Superior temporal gyrus (tissue), 1 donor: ENCODE data around the gene BBS9.

ENCODE experiments used
- DNase-seq: peaks from one replicate; pipeline ENCODE4 v3.0.0-alpha.2; 2016; ENCODE audit errors: extremely low spot score

BBS9 gene

DNA sequence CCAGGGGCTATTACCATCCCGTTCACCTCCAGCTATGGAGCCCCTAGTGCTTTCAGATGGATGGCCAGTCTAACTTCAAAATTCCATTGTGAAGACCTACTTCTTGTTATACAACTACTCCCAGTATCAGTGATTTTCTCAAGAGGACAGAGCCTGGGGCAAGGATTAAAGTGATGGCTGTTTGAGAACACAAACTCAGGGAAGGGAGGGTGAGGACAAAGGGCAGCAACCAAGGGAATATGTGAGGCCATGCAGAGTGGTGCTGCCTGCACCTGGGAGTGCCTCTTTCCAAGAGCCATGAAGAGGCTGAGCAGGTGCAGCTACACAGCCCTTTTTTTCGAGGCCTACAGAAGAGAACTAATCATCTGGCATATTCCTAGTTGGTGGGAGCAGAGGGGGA, 472.5 kb downstream of the BBS9 start:
- DNase-seq: no peak

- no peak for DNase-seq
Observed at GRCh38 chr7:33604056-33604455, 474.7 kb downstream of the BBS9 start.

DNA sequence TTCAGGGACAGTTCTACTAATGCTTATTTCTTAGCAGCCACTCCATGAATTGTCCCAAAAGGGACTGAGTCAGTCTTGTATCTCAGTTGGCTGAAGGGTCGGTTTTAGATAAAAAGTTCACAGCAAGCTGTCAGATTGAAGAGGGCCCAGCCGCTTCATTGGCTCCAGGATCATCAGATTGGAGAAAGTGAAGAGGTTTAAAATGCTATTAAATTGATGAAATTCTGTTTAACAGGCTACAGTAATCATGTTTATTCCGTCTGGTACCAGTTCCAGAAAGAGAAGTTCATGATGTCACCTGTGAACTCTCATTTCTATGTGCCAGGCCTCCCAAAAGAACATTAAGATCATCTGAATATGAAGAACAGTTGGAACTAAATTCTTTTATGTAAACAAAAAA, 481.6 kb downstream of the BBS9 start:
- no peak for DNase-seq

GRCh38 chr7:33612442-33612841, 483.1 kb downstream of the BBS9 start:
- DNase-seq: no peak

DNA sequence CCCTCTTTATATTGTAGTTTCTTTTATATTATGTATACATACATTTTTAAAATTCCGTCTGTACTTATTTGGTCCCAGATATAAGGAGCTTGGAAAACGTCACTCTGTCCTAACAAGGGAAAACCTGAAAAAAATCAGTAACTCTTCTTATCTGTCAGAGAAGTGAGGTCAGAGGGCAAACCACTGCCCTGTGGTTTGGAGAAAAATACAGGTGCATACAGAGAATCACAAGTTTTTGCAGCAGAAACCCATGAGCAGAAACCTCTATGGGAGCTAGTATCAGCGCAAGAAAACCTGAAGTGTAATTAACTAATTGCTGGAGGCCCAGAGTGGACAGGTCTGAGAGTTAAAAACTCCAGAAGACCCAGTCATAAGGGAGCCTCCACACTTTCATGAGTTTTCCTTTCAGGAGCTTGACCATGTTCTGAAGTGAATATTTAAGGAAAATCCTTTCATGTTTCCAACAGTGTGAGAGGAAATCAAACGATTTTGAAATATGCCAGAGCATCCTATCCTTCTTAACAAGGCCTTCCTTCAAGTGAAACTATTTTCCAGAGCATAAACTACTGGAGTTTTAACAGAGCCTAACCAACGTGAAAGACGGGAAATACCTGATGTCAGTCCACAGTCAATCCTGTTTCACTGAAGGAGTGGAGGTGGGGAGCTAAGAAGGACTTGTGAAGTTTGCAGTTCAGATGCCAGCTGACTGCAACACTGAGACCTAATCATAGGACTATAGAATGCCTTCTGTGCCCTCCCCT, 485.2 kb downstream of the BBS9 start:
- no peak for DNase-seq

- DNase-seq: no peak
Observed at GRCh38 chr7:33616752-33617151, 487.4 kb downstream of the BBS9 start.

DNA sequence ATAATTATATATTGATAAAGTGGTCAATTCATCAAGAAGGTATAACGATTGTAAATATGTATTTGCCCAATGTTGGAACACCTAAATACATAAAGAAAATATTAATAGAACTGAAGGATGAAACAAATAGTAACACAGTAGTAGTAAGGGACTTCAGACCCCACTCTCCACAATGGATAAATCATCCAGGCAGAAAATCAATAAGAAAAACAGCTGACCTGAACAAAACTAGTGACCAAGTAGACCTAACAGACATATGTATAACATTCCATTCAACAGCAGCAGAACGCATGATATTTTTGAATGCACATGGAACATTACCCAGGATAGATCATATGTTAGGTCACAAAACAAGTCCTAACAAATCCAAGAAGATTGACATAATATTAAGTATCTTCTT, 489.9 kb downstream of the BBS9 start:
- DNase-seq: no peak

DNA sequence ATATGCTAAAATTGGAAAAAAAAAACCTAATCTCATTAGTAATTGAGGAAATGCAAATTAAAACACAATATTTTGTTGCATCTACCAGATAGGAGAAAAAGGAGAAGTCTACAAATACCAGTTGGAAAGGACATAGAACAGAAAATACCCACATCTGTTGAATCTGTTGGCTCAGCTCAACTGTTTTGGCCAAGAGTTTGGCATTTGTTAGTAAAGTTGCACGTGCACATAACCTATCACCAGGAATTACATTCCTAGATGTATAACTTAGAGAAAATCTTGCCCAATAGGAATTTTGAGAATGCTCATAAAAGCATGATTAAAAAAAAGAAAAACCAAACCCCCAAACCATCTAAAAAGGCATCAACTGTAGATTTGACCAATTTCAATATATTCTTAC, 493.9 kb downstream of the BBS9 start:
- no peak for DNase-seq

DNA sequence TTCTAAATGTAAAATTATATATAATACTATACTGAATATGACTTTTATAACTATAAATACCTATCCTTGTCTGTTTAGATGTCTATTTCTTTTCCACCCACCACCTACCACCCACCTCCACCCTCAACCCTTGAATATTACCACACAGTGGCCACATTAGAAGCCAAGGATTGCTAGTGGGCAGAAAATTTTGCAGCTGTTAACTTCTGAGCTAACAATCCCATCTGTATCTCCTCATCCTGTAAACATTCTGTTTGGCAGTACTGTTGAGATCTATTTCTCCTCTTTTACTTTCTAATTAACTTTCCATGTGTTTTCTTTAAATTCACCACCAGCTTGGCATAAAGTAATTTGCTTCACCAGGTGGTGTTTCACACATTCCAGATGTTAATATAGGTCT, 494.9 kb downstream of the BBS9 start:
- no peak for DNase-seq

GRCh38 chr7:33626869-33627268, 497.5 kb downstream of the BBS9 start:
- no peak for DNase-seq

DNA sequence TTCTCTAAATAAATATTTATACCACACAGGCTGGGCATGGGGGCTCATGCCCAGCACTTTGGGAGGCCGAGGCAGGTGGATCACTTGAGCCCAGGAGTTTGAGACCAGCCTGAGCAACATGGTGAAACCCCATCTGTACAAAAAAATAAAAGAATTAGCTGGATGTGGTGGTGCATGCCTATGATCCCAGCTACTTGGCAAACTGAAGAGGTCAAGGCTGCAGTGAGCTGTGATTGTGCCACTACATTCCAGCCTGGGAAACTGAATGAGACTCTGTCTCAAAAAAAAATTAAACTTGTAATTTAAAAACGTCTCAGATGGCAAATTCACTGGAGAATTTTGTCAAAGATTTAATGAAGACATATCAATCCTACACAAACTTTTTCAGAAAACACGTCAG, 498.4 kb downstream of the BBS9 start:
- DNase-seq: no peak

GRCh38 chr7:33628894-33629293, 499.5 kb downstream of the BBS9 start:
- no peak for DNase-seq

GRCh38 chr7:33630359-33630758, 501.0 kb downstream of the BBS9 start:
- DNase-seq: no peak

DNA sequence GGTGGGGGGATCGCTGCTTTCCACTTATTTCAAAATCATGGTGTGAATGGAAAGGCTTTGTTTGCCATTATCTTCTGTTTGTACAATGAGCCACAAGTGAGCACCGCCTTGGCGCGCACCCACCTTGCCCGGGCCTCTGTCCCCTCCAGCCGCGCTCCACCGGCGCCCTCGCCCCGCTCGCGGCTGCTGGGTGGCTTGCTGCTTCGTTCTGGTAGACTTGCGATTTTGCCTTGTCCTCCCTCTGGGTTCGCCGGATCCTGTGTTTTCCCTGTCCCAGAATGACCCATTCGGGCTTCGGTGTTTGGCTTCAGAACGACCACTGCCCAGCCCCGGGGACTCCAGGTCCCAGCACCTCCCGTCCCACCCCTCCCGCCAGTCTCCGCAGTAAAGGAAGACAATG, 503.0 kb downstream of the BBS9 start:
- DNase-seq: no peak

- DNase-seq: no peak
Observed at GRCh38 chr7:33632840-33633525, 503.6 kb downstream of the BBS9 start.

DNA sequence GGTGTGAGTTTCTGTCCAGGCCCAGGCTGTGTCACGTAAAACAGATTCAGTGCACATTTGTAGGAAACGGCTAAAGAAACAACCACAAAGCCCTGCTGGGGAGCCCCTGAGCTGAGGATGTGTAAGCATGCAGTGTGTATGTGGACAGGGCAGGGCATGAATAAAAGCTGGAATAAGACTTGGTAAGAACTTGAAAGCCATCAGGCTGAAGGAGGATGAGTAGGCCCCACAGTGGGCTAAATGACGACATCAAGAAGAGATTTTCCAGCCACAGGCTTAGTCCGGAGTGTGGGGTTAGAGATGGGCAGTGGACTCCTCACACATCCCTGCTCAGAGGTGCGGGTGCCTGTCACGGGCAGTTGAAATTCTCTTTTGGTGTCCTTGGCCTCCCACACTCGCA, 505.2 kb downstream of the BBS9 start:
- no peak for DNase-seq

DNA sequence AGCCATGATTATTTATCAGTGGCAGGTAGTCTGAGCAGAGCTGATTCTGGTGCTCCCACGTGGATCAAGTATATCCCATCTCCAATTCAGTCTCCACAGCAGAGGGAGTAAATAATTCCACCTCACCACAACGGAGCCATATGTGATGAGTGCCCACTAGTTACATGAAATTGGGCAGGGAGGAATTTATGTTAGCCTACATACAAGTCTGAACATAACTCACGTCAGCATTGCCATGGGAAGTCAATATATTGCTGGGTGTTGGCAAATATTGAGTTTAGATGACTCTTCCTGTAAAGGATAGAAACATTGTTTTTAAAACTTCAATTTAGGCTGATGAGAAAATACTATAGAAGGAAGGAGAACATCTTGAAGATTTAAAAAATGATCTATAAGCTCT, 507.0 kb downstream of the BBS9 start:
- DNase-seq: no peak

DNA sequence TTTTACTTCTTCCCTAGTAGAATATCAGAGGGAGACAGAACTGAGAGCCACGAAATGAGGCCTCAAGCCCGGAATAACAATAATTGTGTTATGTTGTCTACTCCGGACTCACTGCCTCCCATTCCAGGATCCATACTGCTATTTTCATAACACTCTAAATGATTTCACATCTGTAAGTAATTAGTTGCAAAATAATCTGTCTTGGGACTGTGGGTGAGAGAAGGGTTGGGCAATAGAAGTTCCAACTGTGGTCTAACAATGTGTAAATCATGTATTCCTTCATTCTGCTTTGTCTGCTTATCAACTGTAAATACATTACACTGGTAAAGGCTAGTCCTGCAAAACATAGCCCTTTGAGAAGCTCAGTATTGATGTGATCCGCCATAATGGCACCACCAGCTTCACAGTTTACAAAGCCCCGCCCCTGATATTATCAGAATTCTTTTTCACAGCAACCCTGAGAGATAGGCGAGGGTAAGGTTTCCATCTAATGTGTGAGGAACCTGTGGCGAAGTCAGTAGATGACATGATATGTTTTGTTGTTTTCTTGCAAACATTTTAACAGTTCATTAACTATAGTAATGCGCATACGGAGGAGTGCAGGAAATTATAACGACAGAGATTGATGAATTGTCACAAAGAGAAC, 510.3 kb downstream of the BBS9 start:
- DNase-seq: no peak

DNA sequence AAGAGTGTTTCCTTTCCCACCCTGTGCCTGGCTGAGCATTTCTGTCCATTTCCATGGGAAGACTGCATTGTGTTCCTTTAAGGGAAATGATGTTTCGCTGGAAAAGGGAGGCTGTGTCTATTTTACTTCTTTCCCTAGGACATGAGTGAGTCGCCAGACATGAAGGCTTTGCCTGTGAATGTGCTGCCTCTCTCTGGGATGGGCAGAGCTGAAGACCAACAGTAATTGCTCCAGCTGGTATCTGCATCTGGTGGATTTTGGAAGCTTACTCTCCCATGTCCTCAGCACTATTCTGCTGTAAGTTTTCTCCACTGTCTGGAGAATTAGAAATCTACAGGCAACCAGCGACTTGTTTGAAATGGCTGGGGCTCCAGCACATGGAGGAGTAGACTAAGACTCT, 511.4 kb downstream of the BBS9 start:
- no peak for DNase-seq

DNA sequence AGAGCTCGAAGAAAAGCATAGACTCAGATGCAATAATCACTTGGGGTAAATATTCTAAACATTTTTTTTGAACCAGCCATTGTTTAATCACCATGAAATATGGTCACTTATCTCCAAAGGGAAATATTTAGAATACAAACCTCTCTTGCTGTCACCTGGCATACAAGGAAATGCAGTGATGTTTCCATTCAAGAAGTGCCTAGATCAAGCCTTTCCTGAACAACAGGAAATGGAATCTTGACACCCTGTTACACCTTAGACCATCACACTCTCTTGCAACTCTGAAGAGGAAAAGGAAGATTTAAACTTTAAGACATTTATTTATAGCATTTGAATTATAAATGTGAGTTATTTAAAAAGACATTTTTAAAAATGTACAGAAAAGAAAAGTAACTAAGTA, 512.9 kb downstream of the BBS9 start:
- DNase-seq: no peak

- DNase-seq: no peak
Observed at GRCh38 chr7:33643530-33643929, 514.2 kb downstream of the BBS9 start.

- no peak for DNase-seq
Observed at GRCh38 chr7:33644489-33644888, 515.1 kb downstream of the BBS9 start.

DNA sequence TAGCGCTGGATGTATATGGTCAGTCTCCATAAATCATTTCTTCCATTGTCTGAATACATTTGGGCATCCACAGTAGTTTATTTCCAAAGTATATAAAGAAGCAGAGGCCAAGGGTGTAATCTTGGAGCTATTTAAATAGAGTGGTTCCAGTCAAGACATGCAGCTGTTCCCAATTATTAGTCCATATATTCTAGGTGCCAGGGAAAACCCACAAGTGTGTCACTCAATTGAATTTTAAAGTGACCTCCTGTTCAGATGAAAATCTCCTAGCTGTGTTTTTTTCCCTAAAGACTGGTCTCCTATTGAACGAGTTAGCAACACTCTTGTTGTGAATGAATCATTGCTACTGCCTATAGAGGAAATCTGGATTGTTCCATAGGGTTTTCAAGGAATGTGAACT, 515.7 kb downstream of the BBS9 start:
- no peak for DNase-seq
